ENCODE results near the gene PDCD4. TPM values are rescaled to one million over a fixed set of nuclear protein-coding genes. Genes with fewer than 3 reads are reported as not detected.

The PDCD4 gene
- total and polyA plus RNA-seq, 9 of the 15 experiments (the other 6 are each of a cell fraction or from before 2014, with no cell fraction given), result 12.9 to 44.1 (median 33.7) TPM

DNA sequence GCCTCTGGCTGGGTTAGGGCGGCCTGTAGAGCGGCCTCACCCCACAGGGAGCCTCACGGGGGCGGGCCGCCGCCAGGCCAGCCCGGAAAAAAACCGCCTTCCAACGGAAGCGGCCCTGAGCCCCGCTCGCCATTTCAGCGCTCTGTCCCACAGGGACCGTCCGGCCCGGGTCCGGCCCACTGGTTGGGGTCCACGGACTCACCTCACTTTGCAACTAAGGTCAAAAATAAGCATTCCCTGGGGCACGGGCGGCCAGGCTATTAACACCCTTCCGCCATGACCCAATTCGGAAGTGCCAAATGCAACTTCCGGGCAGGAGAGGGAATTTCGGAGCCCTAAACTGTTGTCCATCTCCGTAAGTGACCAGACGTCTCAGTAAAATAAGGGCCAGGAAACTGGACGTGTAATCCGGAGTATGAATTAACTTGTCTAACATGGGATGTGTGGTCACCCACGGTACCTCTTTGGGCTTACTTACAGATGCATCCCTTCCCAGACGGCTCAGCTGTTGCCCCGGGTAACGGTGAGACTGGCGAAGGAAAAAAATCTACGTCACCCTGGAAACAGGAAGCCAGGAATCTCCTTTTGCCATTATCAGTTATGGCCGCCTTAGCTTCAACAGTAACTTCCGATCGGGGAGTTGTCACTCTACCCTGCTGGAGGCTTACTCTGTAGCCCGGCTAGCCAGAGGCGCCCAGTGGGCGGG lies 47.1 kb downstream of the PDCD4 start, which contains the start of gene BBIP1 (continued):
- TF ChIP-seq KLF13 (tag; IDR thresholded peaks at IDR 0.05; ENCODE audit: borderline replicate concordance, low read depth) (peak; percentile 46; the same call in 1 of the 2 replicates), ESRRB (CRISPR knock-in tag; IDR thresholded peaks at IDR 0.05; ENCODE audit: borderline replicate concordance) (no peak), TRIM28 (IDR thresholded peaks at IDR 0.05) (peak; percentile 21; the same call in 1 of the 2 replicates), CREB1 (IDR thresholded peaks at IDR 0.05) (peak; percentile 37; the same call in 1 of the 2 replicates), CREB1 (CRISPR knock-in tag; IDR thresholded peaks at IDR 0.05) (peak; percentile 44; the same call in 1 of the 2 replicates), C11orf30 (IDR thresholded peaks at IDR 0.05; ENCODE audit: low read depth) (peak; percentile 40), ATF1 (CRISPR knock-in tag; IDR thresholded peaks at IDR 0.05) (0 out of 2 replicates have a peak, but pooled peaks have one; percentile 22), ATF1 (tag; IDR thresholded peaks at IDR 0.05) (peak; percentile 93), EP300 (IDR thresholded peaks at IDR 0.05; ENCODE audit: low read length) (peak; percentile 10; the same call in 1 of the 2 replicates), SRSF3 (IDR thresholded peaks at IDR 0.05; ENCODE audit: insufficient read depth, low read length) (no peak), YY1 (IDR thresholded peaks at IDR 0.05; ENCODE audit: borderline replicate concordance in 1 of 3, control insufficient read depth in 1 of 3, extremely low read depth in 1 of 3, insufficient read depth in 3 of 3, insufficient read length in 1 of 3, insufficient replicate concordance in 2 of 3, low read depth in 1 of 3, low read length in 2 of 3) (peak; percentile 86 to 97 (median 97)), NFYB (IDR thresholded peaks at IDR 0.05; ENCODE audit: extremely low read depth, insufficient read length) (peak; percentile 10), HCFC1 (IDR thresholded peaks at IDR 0.05; ENCODE audit: low read depth, low read length) (peak; percentile 89), BRD9 (IDR thresholded peaks at IDR 0.05; ENCODE audit: low read depth, partially characterized antibody) (peak; percentile 52), FOSL1 (tag; conservative IDR thresholded peaks at IDR 0.05) (no peak), MEIS2 (IDR thresholded peaks at IDR 0.05; ENCODE audit: partially characterized antibody) (peak; percentile 54), TAF7 (tag; IDR thresholded peaks at IDR 0.05) (peak; percentile 75), TAF9B (IDR thresholded peaks at IDR 0.05; ENCODE audit: partially characterized antibody) (peak; percentile 68), KDM5B (IDR thresholded peaks at IDR 0.05; ENCODE audit: insufficient replicate concordance, low read depth, low read length) (peak; percentile 84), GABPB1 (CRISPR knock-in tag; IDR thresholded peaks at IDR 0.05) (peak; percentile 96), NRF1 (conservative IDR thresholded peaks at IDR 0.05 in 1 of 2, IDR thresholded peaks at IDR 0.05 in 1 of 2) (peak in 1 of 2 experiments; percentile 66; a peak in 2 of 4 replicates), GABPA (tag; conservative IDR thresholded peaks at IDR 0.05; ENCODE audit: low read depth) (peak; percentile 96)
- TF ChIP-seq, protein P1, sequence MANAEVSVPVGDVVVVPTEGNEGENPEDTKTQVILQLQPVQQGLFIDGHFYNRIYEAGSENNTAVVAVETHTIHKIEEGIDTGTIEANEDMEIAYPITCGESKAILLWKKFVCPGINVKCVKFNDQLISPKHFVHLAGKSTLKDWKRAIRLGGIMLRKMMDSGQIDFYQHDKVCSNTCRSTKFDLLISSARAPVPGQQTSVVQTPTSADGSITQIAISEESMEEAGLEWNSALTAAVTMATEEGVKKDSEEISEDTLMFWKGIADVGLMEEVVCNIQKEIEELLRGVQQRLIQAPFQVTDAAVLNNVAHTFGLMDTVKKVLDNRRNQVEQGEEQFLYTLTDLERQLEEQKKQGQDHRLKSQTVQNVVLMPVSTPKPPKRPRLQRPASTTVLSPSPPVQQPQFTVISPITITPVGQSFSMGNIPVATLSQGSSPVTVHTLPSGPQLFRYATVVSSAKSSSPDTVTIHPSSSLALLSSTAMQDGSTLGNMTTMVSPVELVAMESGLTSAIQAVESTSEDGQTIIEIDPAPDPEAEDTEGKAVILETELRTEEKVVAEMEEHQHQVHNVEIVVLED (CRISPR knock-in tag; IDR thresholded peaks at IDR 0.05), result 0 out of 2 replicates have a peak, but pooled peaks have one; percentile 25
- TF ChIP-seq, protein P2, sequence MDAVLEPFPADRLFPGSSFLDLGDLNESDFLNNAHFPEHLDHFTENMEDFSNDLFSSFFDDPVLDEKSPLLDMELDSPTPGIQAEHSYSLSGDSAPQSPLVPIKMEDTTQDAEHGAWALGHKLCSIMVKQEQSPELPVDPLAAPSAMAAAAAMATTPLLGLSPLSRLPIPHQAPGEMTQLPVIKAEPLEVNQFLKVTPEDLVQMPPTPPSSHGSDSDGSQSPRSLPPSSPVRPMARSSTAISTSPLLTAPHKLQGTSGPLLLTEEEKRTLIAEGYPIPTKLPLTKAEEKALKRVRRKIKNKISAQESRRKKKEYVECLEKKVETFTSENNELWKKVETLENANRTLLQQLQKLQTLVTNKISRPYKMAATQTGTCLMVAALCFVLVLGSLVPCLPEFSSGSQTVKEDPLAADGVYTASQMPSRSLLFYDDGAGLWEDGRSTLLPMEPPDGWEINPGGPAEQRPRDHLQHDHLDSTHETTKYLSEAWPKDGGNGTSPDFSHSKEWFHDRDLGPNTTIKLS (IDR thresholded peaks at IDR 0.05; ENCODE audit: borderline replicate concordance, low read depth), result peak; percentile 67; the same call in 1 of the 2 replicates
- TF ChIP-seq, protein P3, sequence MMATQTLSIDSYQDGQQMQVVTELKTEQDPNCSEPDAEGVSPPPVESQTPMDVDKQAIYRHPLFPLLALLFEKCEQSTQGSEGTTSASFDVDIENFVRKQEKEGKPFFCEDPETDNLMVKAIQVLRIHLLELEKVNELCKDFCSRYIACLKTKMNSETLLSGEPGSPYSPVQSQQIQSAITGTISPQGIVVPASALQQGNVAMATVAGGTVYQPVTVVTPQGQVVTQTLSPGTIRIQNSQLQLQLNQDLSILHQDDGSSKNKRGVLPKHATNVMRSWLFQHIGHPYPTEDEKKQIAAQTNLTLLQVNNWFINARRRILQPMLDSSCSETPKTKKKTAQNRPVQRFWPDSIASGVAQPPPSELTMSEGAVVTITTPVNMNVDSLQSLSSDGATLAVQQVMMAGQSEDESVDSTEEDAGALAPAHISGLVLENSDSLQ (IDR thresholded peaks at IDR 0.05), result peak; percentile 86
